WTC11 (cell line): ENCODE measurements around the gene MAN1B1. TPM values are rescaled to one million over a fixed set of nuclear protein-coding genes. Genes with fewer than 3 reads are reported as not detected.

Source experiments
- ATAC-seq: fragments of 200-7000 bp; cut with Tn5 transposase; 2 replicates; pipeline ENCODE4 v1.10.0; 2021; ENCODE audit warnings: mild to moderate bottlenecking, moderate library complexity
- CTCF ChIA-PET: fragments of 300-600 bp; sonication (Branson Sonifier 250); formaldehyde crosslinking; loops from one replicate; lab custom pipeline; 2021; ENCODE audit warnings: antibody characterized with exemption; lab: Charles Lee
- POLR2A ChIA-PET: fragments of 350-600 bp; sonication (Branson Sonifier 250); formaldehyde crosslinking; loops from one replicate; lab custom pipeline; 2021; ENCODE audit warnings: antibody characterized with exemption; lab: Charles Lee
- DNase-seq: peaks from one replicate; pipeline ENCODE4 v3.0.0; 2021; ENCODE audit warnings: low spot score
- H3K27ac Mint-ChIP-seq: 2 replicates; pipeline ENCODE4 v1.8.0; 2021; ENCODE audit warnings: mixed read lengths
- H3K27me3 Mint-ChIP-seq: 2 replicates; pipeline ENCODE4 v1.8.0; 2021; ENCODE audit warnings: low read depth, mild to moderate bottlenecking, moderate library complexity, mixed read lengths
- H3K36me3 Mint-ChIP-seq: 2 replicates; pipeline ENCODE4 v1.8.0; 2021; ENCODE audit warnings: mixed read lengths
- H3K4me1 Mint-ChIP-seq: 2 replicates; pipeline ENCODE4 v1.8.0; 2022; ENCODE audit warnings: mixed read lengths
- H3K4me3 Mint-ChIP-seq: 2 replicates; pipeline ENCODE4 v1.8.0; 2021; ENCODE audit warnings: mild to moderate bottlenecking, moderate library complexity, mixed read lengths
- H3K9me3 Mint-ChIP-seq: 2 replicates; pipeline ENCODE4 v1.8.0; 2021; ENCODE audit warnings: mixed read lengths
- CBFB ChIP-seq: sonication (generic); formaldehyde crosslinking; IDR thresholded peaks from 2 replicates; pipeline ENCODE4 v1.8.1; 2022; ENCODE audit warnings: mild to moderate bottlenecking, low read depth, missing genetic modification reagents
- CREB1 ChIP-seq: sonication (generic); formaldehyde crosslinking; IDR thresholded peaks from 2 replicates; pipeline ENCODE4 v1.8.0; 2023; ENCODE audit warnings: mild to moderate bottlenecking, missing genetic modification reagents
- E2F1 ChIP-seq: sonication (generic); formaldehyde crosslinking; IDR thresholded peaks from 2 replicates; pipeline ENCODE4 v1.8.0; 2022; ENCODE audit warnings: mild to moderate bottlenecking, missing genetic modification reagents
- E2F4 ChIP-seq: sonication (generic); formaldehyde crosslinking; IDR thresholded peaks from 2 replicates; pipeline ENCODE4 v1.8.1; 2022; ENCODE audit warnings: low read depth, mild to moderate bottlenecking, moderate library complexity, missing genetic modification reagents, borderline replicate concordance
- E2F5 ChIP-seq: sonication (generic); formaldehyde crosslinking; IDR thresholded peaks from 2 replicates; pipeline ENCODE4 v1.8.1; 2022; ENCODE audit warnings: mild to moderate bottlenecking, moderate library complexity, missing genetic modification reagents
- ERG ChIP-seq: fragments of 250-450 bp; sonication (Bioruptor Pico); IDR thresholded peaks from 2 replicates; pipeline ENCODE4 v1.8.0; 2021; ENCODE audit warnings: mild to moderate bottlenecking
- ETV6 ChIP-seq: sonication (generic); formaldehyde crosslinking; IDR thresholded peaks from 2 replicates; pipeline ENCODE4 v1.8.1; 2022; ENCODE audit warnings: mild to moderate bottlenecking, missing genetic modification reagents
- FOXJ3 ChIP-seq: sonication (generic); formaldehyde crosslinking; IDR thresholded peaks from 2 replicates; pipeline ENCODE4 v1.9.0; 2021; ENCODE audit warnings: missing genetic modification reagents, mild to moderate bottlenecking, borderline replicate concordance
- FOXK1 ChIP-seq: sonication (generic); formaldehyde crosslinking; IDR thresholded peaks from 2 replicates; pipeline ENCODE4 v1.8.0; 2022; ENCODE audit warnings: mild to moderate bottlenecking, moderate library complexity, missing genetic modification reagents
- JUN ChIP-seq: sonication (generic); formaldehyde crosslinking; IDR thresholded peaks from 2 replicates; pipeline ENCODE4 v1.8.0; 2023; ENCODE audit warnings: mild to moderate bottlenecking, missing genetic modification reagents
- SMAD4 ChIP-seq: sonication (generic); formaldehyde crosslinking; IDR thresholded peaks from 2 replicates; pipeline ENCODE4 v1.8.0; 2022; ENCODE audit warnings: mild to moderate bottlenecking, missing genetic modification reagents
- ZBTB43 ChIP-seq: sonication (generic); formaldehyde crosslinking; IDR thresholded peaks from 2 replicates; pipeline ENCODE4 v1.8.1; 2023; ENCODE audit warnings: mild to moderate bottlenecking, missing genetic modification reagents
- ZNF121 ChIP-seq: sonication (generic); formaldehyde crosslinking; IDR thresholded peaks from 2 replicates; pipeline ENCODE4 v1.8.0; 2023; ENCODE audit warnings: missing genetic modification reagents
- ZNF219 ChIP-seq: sonication (generic); formaldehyde crosslinking; IDR thresholded peaks from 2 replicates; pipeline ENCODE4 v1.8.0; 2023; ENCODE audit warnings: missing genetic modification reagents, mild to moderate bottlenecking, borderline replicate concordance
- ZNF317 ChIP-seq: sonication (generic); formaldehyde crosslinking; IDR thresholded peaks from 2 replicates; pipeline ENCODE4 v1.8.1; 2023; ENCODE audit warnings: low read depth, mild to moderate bottlenecking, moderate library complexity, missing genetic modification reagents, borderline replicate concordance
- total RNA-seq: library from RNA; stranded (reverse); gene quantifications from 3 replicates; pipeline ENCODE4 v1.2.3, GENCODE V29; 2021
- TF ChIP-seq, protein P1 (sequence below): sonication (generic); formaldehyde crosslinking; IDR thresholded peaks from 2 replicates; pipeline ENCODE4 v1.8.0; 2022; ENCODE audit warnings: mild to moderate bottlenecking, missing genetic modification reagents
- TF ChIP-seq, protein P2 (sequence below): fragments of 250-450 bp; sonication (Bioruptor Pico); IDR thresholded peaks from 2 replicates; pipeline ENCODE4 v1.9.0; 2021; ENCODE audit warnings: mild to moderate bottlenecking, borderline replicate concordance
- TF ChIP-seq, protein P3 (sequence below): sonication (generic); formaldehyde crosslinking; IDR thresholded peaks from 2 replicates; pipeline ENCODE4 v1.8.1; 2022; ENCODE audit warnings: mild to moderate bottlenecking, missing genetic modification reagents, moderate library complexity, borderline replicate concordance
- TF ChIP-seq, protein P4 (sequence below): fragments of 250-450 bp; sonication (Bioruptor Pico); IDR thresholded peaks from 2 replicates; pipeline ENCODE4 v2.1.2; 2022; ENCODE audit warnings: mild to moderate bottlenecking, moderate library complexity

MAN1B1 gene
- total RNA-seq, 1 experiment from 2014 or later: 57.1 TPM

DNA sequence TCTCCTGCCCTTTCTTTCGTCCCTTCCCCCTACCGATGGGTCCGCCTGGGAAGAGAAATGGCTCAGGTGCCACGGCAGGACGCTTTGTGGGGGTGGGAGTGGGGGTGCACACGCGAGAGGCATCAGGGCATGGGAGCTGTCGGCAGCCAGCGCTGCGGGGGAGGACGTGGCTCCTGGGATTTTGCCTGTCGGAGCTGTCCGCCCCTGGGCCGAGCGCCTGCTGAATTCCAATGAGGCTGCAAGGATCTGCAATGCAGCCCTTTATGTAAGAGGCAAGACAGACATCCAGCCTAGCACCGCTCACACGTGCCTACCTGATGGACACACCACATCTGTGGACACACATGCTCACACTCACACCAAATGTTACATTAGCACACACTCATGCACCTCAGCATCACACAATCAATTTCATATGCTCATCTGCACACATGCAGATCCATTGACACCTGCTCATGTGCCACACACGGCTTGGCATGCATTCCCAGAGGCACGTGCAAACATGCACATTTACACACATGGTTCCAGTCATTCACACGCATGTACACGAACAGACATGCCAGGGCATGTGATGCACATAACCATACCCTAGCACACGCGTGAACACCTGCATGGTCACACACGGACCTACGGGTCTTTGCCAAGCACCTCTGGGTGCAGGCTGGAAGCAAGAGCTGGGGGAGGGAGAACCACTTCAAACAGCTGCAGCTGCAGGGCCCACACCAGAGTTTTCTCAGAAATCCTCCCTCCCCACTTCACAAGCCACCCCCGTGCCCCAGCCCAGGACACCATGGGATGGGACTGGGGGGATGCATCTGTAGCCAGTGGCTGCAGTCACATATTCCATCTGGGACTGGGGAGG, 53.6 kb downstream of the MAN1B1 start (continued):
- TF ChIP-seq ZBTB43 (CRISPR knock-in tag) (no peak), ERG (CRISPR knock-in tag) (no peak), CREB1 (CRISPR knock-in tag) (no peak)
- TF ChIP-seq, protein P1, sequence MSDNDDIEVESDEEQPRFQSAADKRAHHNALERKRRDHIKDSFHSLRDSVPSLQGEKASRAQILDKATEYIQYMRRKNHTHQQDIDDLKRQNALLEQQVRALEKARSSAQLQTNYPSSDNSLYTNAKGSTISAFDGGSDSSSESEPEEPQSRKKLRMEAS: no peak
- TF ChIP-seq, all 79 proteins: peak for 0

DNA sequence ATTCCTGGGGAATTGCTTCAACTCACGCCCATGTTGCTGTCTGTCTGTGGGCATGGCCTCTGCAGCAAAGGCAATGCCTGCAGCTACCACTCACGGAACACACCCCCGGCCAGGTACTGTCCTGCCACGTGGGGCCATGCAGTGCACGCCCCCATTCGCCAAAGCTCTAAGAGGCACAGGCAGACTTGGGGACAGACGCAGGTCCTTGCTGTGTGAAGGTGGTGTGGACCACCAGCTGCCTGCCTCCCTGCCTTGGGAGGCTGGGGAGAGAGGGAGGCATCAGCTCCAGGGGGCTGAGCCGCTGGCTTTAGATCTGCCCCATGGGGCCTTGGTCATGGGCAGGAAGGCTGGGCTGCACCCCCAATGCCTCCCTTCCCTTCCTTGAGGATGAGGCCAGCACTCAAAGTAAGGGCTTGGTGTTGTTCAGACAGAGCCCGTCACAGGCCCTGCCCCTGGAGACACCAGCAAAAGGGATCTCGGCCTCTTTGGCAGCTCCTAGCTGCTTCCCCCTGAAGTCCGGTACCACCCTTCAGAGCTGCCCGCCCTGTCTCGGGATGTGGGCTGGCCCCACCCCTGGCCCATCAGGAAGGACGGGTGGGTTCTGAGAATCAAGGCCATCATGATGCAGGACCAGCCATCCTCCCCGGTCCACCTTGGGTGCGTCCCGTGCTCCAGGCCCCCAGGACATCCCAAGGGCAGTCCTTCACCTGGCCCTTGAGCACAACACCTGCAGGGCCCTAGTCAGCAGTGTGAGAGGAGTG, 54.4 kb downstream of the MAN1B1 start:
- Mint-ChIP-seq H3K9me3 (no peaks in the 10 kb centered on the region), H3K36me3 (no peaks in the 10 kb centered on the region), H3K4me1 (peaks cover 6% of the 10 kb centered on the region; the same call in 1 of the 2 replicates), H3K27me3 (peaks cover 68% of the 10 kb centered on the region), H3K4me3 (no peak overlapping the region), H3K27ac (no peak overlapping the region)
- CTCF ChIA-PET: no interaction called here
- DNase-seq (no peak), ATAC-seq (no peak)
- TF ChIP-seq ZNF121 (CRISPR knock-in tag) (no peak), ZNF317 (no peak), FOXK1 (no peak), JUN (CRISPR knock-in tag) (no peak), ZNF219 (no peak), E2F5 (CRISPR knock-in tag) (no peak), FOXJ3 (CRISPR knock-in tag) (no peak), CBFB (no peak), SMAD4 (no peak), CREB1 (CRISPR knock-in tag) (no peak), ETV6 (CRISPR knock-in tag) (no peak), E2F1 (CRISPR knock-in tag) (no peak), E2F4 (CRISPR knock-in tag) (no peak)
- TF ChIP-seq, protein P2, sequence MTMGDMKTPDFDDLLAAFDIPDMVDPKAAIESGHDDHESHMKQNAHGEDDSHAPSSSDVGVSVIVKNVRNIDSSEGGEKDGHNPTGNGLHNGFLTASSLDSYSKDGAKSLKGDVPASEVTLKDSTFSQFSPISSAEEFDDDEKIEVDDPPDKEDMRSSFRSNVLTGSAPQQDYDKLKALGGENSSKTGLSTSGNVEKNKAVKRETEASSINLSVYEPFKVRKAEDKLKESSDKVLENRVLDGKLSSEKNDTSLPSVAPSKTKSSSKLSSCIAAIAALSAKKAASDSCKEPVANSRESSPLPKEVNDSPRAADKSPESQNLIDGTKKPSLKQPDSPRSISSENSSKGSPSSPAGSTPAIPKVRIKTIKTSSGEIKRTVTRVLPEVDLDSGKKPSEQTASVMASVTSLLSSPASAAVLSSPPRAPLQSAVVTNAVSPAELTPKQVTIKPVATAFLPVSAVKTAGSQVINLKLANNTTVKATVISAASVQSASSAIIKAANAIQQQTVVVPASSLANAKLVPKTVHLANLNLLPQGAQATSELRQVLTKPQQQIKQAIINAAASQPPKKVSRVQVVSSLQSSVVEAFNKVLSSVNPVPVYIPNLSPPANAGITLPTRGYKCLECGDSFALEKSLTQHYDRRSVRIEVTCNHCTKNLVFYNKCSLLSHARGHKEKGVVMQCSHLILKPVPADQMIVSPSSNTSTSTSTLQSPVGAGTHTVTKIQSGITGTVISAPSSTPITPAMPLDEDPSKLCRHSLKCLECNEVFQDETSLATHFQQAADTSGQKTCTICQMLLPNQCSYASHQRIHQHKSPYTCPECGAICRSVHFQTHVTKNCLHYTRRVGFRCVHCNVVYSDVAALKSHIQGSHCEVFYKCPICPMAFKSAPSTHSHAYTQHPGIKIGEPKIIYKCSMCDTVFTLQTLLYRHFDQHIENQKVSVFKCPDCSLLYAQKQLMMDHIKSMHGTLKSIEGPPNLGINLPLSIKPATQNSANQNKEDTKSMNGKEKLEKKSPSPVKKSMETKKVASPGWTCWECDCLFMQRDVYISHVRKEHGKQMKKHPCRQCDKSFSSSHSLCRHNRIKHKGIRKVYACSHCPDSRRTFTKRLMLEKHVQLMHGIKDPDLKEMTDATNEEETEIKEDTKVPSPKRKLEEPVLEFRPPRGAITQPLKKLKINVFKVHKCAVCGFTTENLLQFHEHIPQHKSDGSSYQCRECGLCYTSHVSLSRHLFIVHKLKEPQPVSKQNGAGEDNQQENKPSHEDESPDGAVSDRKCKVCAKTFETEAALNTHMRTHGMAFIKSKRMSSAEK: no peak
- TF ChIP-seq, protein P3, sequence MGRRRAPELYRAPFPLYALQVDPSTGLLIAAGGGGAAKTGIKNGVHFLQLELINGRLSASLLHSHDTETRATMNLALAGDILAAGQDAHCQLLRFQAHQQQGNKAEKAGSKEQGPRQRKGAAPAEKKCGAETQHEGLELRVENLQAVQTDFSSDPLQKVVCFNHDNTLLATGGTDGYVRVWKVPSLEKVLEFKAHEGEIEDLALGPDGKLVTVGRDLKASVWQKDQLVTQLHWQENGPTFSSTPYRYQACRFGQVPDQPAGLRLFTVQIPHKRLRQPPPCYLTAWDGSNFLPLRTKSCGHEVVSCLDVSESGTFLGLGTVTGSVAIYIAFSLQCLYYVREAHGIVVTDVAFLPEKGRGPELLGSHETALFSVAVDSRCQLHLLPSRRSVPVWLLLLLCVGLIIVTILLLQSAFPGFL: no peak
- TF ChIP-seq, protein P4, sequence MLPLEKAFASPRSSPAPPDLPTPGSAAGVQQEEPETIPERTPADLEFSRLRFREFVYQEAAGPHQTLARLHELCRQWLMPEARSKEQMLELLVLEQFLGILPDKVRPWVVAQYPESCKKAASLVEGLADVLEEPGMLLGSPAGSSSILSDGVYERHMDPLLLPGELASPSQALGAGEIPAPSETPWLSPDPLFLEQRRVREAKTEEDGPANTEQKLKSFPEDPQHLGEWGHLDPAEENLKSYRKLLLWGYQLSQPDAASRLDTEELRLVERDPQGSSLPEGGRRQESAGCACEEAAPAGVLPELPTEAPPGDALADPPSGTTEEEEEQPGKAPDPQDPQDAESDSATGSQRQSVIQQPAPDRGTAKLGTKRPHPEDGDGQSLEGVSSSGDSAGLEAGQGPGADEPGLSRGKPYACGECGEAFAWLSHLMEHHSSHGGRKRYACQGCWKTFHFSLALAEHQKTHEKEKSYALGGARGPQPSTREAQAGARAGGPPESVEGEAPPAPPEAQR (CRISPR knock-in tag): no peak
- POLR2A ChIA-PET: no interaction called here
